NCI-H2227 treated with DMSO at 0.1 percent for 48 hours (cell line): Measurements from ENCODE around the gene CAB39.

Experiments
- DNase-seq: peaks from one replicate; lab custom pipeline; 2025; lab: John Stamatoyannopoulos, UW

Gene CAB39

GRCh38 chr2:230785346-230785745, 72.7 kb downstream of the CAB39 start:
- DNase-seq, result no peak

GRCh38 chr2:230787101-230787500, 74.5 kb downstream of the CAB39 start:
- DNase-seq, result no peak

- DNase-seq, result no peak
These were observed 76.0 kb downstream of the CAB39 start for GRCh38 chr2:230788554-230789175.

- no peak for DNase-seq
These were observed 78.3 kb downstream of the CAB39 start for GRCh38 chr2:230790981-230791380.

- DNase-seq, result no peak
These were observed 81.1 kb downstream of the CAB39 start for GRCh38 chr2:230793572-230794359.

GRCh38 chr2:230794497-230794896, 81.9 kb downstream of the CAB39 start:
- DNase-seq, result no peak

- no peak for DNase-seq
These were observed 83.2 kb downstream of the CAB39 start for GRCh38 chr2:230795856-230796255.

- no peak for DNase-seq
These were observed 83.7 kb downstream of the CAB39 start for GRCh38 chr2:230796280-230796862.

GRCh38 chr2:230797515-230798495, 85.2 kb downstream of the CAB39 start:
- DNase-seq, result no peak

GRCh38 chr2:230798769-230799399, 86.2 kb downstream of the CAB39 start:
- peak; percentile 54 for DNase-seq

- no peak for DNase-seq
These were observed 92.8 kb downstream of the CAB39 start for GRCh38 chr2:230805353-230806017.

GRCh38 chr2:230807729-230808128, 95.1 kb downstream of the CAB39 start:
- no peak for DNase-seq

- DNase-seq, result no peak
These were observed 96.4 kb downstream of the CAB39 start for GRCh38 chr2:230809015-230809414.

GRCh38 chr2:230809677-230810251, 97.1 kb downstream of the CAB39 start:
- DNase-seq, result no peak

- DNase-seq, result no peak
These were observed 98.9 kb downstream of the CAB39 start for GRCh38 chr2:230811508-230811907.

GRCh38 chr2:230812033-230812432, 99.4 kb downstream of the CAB39 start:
- no peak for DNase-seq

GRCh38 chr2:230814616-230815015, 102.0 kb downstream of the CAB39 start:
- no peak for DNase-seq

GRCh38 chr2:230815088-230815487, 102.4 kb downstream of the CAB39 start:
- DNase-seq, result no peak

GRCh38 chr2:230816735-230817134, 104.1 kb downstream of the CAB39 start:
- DNase-seq, result no peak

- no peak for DNase-seq
These were observed 106.8 kb downstream of the CAB39 start for GRCh38 chr2:230819433-230819832.
